ENCODE results near the gene ZDHHC9.

DNA sequence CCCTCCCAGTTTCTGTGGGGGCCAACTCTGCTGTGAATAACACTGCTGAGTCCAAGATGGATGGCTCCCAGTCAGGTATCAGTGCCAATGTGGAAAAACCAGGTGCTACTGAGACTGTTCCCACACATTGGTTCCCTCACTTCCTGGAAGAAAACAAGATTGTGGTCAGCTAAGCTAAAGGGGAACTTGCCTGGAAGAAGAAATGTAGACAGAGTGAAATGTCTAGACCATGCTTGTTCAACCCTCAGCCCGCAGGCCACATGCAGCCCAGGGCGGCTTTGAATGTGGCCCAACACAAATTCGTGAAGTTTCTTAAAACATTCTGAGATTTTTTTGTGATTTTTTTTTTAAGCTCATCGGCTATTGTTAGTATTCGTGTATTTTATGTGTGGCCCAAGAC is 33.7 kb upstream of the ZDHHC9 start:
- TF ChIP-seq, protein P1, sequence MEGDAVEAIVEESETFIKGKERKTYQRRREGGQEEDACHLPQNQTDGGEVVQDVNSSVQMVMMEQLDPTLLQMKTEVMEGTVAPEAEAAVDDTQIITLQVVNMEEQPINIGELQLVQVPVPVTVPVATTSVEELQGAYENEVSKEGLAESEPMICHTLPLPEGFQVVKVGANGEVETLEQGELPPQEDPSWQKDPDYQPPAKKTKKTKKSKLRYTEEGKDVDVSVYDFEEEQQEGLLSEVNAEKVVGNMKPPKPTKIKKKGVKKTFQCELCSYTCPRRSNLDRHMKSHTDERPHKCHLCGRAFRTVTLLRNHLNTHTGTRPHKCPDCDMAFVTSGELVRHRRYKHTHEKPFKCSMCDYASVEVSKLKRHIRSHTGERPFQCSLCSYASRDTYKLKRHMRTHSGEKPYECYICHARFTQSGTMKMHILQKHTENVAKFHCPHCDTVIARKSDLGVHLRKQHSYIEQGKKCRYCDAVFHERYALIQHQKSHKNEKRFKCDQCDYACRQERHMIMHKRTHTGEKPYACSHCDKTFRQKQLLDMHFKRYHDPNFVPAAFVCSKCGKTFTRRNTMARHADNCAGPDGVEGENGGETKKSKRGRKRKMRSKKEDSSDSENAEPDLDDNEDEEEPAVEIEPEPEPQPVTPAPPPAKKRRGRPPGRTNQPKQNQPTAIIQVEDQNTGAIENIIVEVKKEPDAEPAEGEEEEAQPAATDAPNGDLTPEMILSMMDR (IDR thresholded peaks at IDR 0.05), result no peak
- no peak for TF ChIP-seq CHD2 (IDR thresholded peaks at IDR 0.05; ENCODE audit: low read length, partially characterized antibody)
- no peak for TF ChIP-seq POLR2AphosphoS5 (IDR thresholded peaks at IDR 0.05; ENCODE audit: low read depth, low read length)
- no peak for TF ChIP-seq ELF1 (IDR thresholded peaks at IDR 0.05)
- TF ChIP-seq RAD21 (IDR thresholded peaks at IDR 0.05; ENCODE audit: low read length), result no peak
- no peak for TF ChIP-seq MEF2A (IDR thresholded peaks at IDR 0.05; ENCODE audit: borderline replicate concordance, low read depth)
- TF ChIP-seq NRF1 (IDR thresholded peaks at IDR 0.05; ENCODE audit: low read depth, low read length), result no peak
- TF ChIP-seq, protein P2, sequence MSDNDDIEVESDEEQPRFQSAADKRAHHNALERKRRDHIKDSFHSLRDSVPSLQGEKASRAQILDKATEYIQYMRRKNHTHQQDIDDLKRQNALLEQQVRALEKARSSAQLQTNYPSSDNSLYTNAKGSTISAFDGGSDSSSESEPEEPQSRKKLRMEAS (IDR thresholded peaks at IDR 0.05; ENCODE audit: low read depth), result no peak
- TF ChIP-seq, protein P3, sequence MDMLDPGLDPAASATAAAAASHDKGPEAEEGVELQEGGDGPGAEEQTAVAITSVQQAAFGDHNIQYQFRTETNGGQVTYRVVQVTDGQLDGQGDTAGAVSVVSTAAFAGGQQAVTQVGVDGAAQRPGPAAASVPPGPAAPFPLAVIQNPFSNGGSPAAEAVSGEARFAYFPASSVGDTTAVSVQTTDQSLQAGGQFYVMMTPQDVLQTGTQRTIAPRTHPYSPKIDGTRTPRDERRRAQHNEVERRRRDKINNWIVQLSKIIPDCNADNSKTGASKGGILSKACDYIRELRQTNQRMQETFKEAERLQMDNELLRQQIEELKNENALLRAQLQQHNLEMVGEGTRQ (IDR thresholded peaks at IDR 0.05; ENCODE audit: borderline replicate concordance, low read depth, low read length), result no peak
